Measurements from ENCODE around the gene OR7G1. TPM values are rescaled to one million over a fixed set of nuclear protein-coding genes. Genes with fewer than 3 reads are reported as not detected.

OR7G1 gene
- total RNA-seq = not detected

DNA sequence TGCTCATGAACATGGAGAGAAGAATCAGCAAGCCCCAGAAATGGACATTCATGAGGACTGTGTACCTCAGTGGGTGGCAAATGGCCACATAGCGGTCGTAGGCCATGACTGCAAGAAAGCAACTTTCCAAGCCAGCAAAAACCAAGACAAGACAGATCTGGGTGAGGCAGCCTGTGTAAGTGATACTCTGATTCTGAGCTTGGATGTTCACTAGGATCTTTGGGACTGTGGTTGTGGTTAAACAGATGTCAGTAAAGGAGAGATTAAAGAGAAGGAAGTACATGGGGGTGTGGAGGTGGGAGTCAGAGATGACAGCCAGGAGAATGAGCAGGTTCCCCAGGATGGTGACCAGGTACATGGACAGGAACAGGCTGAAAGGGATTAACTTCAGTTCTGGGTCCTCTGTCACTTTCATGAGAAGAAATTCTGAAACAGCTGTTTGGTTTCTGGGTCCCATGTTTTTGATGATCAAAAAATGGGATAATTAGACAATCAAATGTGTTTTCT is at the start of gene OR7G1:
OR7G1 (minus strand) TSS at position 457 of the 507 bp plus-strand sequence; CDS start at position 457, 0 bp downstream.

DNA sequence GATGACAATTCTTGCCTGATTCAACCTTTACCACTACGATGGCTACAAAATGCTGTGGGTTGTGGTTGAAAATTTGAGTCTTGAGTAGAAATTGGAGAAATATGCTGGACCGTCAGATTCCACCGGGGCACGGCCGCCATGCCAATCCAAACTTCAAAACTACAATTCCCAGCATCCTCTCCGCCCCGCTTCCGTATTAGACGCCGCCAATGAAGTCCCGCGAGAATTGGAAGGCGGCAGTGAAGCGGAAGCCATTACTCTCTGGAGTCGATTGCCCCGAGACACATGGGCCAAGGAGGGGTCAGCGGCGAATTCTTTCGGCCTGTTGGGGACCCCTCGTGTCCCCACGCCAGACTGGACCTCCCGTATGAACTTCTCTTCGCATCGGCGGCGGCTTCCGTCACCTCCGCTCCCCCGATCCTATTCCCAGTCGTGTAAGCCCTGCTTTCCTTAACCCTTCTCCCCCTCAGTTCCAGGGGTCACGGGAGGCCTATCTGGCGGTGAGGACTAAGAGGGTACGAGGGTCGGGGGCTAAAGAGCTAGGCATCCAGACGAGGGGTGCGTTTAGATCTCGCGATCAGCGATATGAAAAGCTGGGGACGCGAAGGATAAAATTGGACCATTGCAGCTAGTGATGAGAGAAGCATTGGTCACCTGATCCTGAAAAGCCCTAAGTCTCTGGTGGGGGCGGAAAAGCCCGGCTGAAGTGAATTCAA is 24.8 kb upstream of the OR7G1 start, which contains the start of gene ZNF317:
ZNF317 (plus strand) TSS at position 239 of the 716 bp plus-strand sequence. CDS start 15,620 bp downstream, outside the sequence.

GRCh38 chr19:9126900-9127405 is 11.4 kb upstream of the OR7G1 start, which contains the start of gene OR7G3:
OR7G3 (minus strand) TSS chr19:9126950; CDS start chr19:9126950, 0 bp downstream.

DNA sequence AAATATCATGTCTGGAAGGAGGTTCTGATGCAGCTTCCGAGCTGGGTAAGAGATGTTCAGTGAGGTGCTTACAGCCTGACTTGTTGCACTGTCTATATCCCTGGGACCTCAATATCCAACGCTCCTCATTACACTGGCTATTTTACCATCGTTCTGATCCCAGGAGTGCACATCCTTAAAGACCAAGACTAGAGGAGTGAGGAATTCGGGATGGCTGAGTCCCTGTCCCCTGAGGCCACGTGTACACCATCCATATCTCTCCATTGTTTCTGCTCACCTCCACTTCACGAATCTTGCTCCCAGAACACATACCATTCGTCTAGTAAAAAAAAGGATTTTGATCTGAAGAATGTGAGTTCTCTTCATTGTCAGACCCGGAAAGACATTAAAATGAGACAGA is 8.2 kb downstream of the OR7G1 start, which contains the start of gene OR7G2:
OR7G2 (minus strand) TSS at position 101 of the 400 bp plus-strand sequence. CDS start 4,232 bp downstream, outside the sequence.

GRCh38 chr19:9086761-9087160 is 28.8 kb downstream of the OR7G1 start, which contains the start of gene OR1M1:
OR1M1 (plus strand) TSS chr19:9087061; CDS start chr19:9093245, 6,184 bp downstream.

Small RNA genes within 50 kb of the gene (small RNA-seq; reads per million reads assigned to genes)
- gene OR1M4P = not detected

Other genes starting within 250 kb of the OR7G1 start
- not detected for gene MUC16, start 105.4 kb downstream of the OR7G1 start, total RNA-seq
- gene OR1M1, start 28.7 kb downstream of the OR7G1 start, total RNA-seq = not detected
- gene OR7G2, start 8.3 kb downstream of the OR7G1 start, total RNA-seq = 0.23 TPM
- gene OR7G3, start 11.2 kb upstream of the OR7G1 start, total RNA-seq = not detected
- gene ZNF317, start 24.6 kb upstream of the OR7G1 start, total RNA-seq = 23.8 TPM
- not detected for gene OR7D2, start 63.2 kb upstream of the OR7G1 start, total RNA-seq
- not detected for gene OR7D4, start 103.8 kb upstream of the OR7G1 start, total RNA-seq
- gene OR7E24, start 135.2 kb upstream of the OR7G1 start, total RNA-seq = not detected
- 19.1 TPM for gene ZNF699, start 194.1 kb upstream of the OR7G1 start, total RNA-seq
- 37.8 TPM for gene ZNF559, start 208.4 kb upstream of the OR7G1 start, total RNA-seq
- gene ZNF177, start 247.2 kb upstream of the OR7G1 start, total RNA-seq = 8.1 TPM